Stomach (tissue), 9 donors: ENCODE measurements around the gene ATXN1. TPM values are rescaled to one million over a fixed set of nuclear protein-coding genes. Genes with fewer than 3 reads are reported as not detected.
A peak's percentile ranks its signal among the peaks of the same experiment; 100 is the strongest.

Source experiments
- DNase-seq, 2 donors: peaks; one replicate each; pipeline versions ENCODE4 v3.0.0 to v3.0.0-alpha.2; 2013 to 2019
- H3K27ac ChIP-seq, 5 donors: fragments of 200-600 bp in 4 of 5; sonication (generic) in 4 of 5; one replicate each; pipeline ENCODE4 v1.5.1; 2013 to 2019; ENCODE audit warnings: mild to moderate bottlenecking in 1 of 5, moderate library complexity in 1 of 5
- H3K27me3 ChIP-seq, 3 donors: fragments of 200-600 bp; sonication (generic); one replicate each; pipeline ENCODE4 v1.5.1; 2017 to 2019; ENCODE audit warnings: mixed run types in 1 of 3
- H3K36me3 ChIP-seq, 4 donors: fragments of 200-600 bp; sonication (generic); 1 replicate in 3 of 4; 2 replicates in 1 of 4; pipeline ENCODE4 v1.5.1; 2016 to 2019
- H3K4me1 ChIP-seq, 4 donors: fragments of 200-600 bp; sonication (generic); one replicate each; pipeline ENCODE4 v1.5.1; 2016 to 2019
- H3K4me3 ChIP-seq, 4 donors: fragments of 200-600 bp; sonication (generic) in 3 of 4; one replicate each; pipeline ENCODE4 v1.5.1; 2016 to 2019; ENCODE audit warnings: mild to moderate bottlenecking in 1 of 4
- H3K9me3 ChIP-seq, 4 donors: fragments of 200-600 bp; sonication (generic); one replicate each; pipeline ENCODE4 v1.5.1; 2016 to 2019
- CTCF ChIP-seq, 7 experiments: fragments of 450-650 bp in 4 of 7; fragments of 200-600 bp in 3 of 7; sonication (generic) in 3 of 7; IDR thresholded peaks; one replicate each; pipeline ENCODE4 v1.5.1; 2016 to 2019; ENCODE audit warnings: antibody characterized with exemption in 7 of 7, control low read depth in 2 of 7, mild to moderate bottlenecking in 1 of 7
- EP300 ChIP-seq: sonication (generic); formaldehyde crosslinking; IDR thresholded peaks from one replicate; pipeline ENCODE4 v1.6.1; 2017; ENCODE audit warnings: antibody characterized with exemption
- POLR2A ChIP-seq, 4 donors: fragments of 450-650 bp; IDR thresholded peaks; one replicate each; pipeline ENCODE4 v1.6.1; 2016; ENCODE audit warnings: antibody characterized with exemption in 4 of 4, control low read depth in 2 of 4, mild to moderate bottlenecking in 1 of 4, moderate library complexity in 1 of 4
- POLR2AphosphoS5 ChIP-seq, 3 donors: sonication (generic); formaldehyde crosslinking; IDR thresholded peaks; one replicate each; pipeline ENCODE4 v1.6.1; 2016; ENCODE audit warnings: antibody characterized with exemption in 3 of 3
- WGBS, 5 donors: extraction: QIAGEN DNeasy Blood & Tissue Kit in 3 of 5; methylation state at CpG; one replicate each; pipeline versions ENCODE4 v1.1.5 to v1.1.7; 2013 to 2018; 5-methylcytosine and 5-hydroxymethylcytosine counted together
- intact Hi-C: fragments of 100-400 bp; cut with DNase I; formaldehyde crosslinking; loops from one replicate; pipeline ENCODE4 v1.15.1; 2023; ENCODE audit warnings: low total_unique reads
- polyA plus RNA-seq, 3 donors: library from polyadenylated mRNA; stranded (reverse); fragments of 200-250 nt; gene quantifications; one replicate each; pipeline ENCODE4 v1.2.3, GENCODE V29; 2013
- total RNA-seq, 5 donors: library from RNA; depleted of rRNA; stranded (reverse); fragments of >200 nt; gene quantifications; one replicate each; pipeline versions ENCODE4 v1.1.0 to v1.2.3, GENCODE V29; 2014 to 2016
- donor health status: healthy with polysubstance abuse.
- donor health status: Bipolar disorder and iron deficiency.
- donor health status: healthy.

The ATXN1 gene
- total and polyA plus RNA-seq, 8 donors = 5.2 to 106 (median 39.0) TPM

- Histone ChIP-seq H3K27me3 (no peaks in the 10 kb centered on the region), H3K36me3 (peaks cover 0 to 26% (median 9%) of the 10 kb centered on the region in 4 donors), H3K9me3 (no peaks in the 10 kb centered on the region), H3K4me1 (peaks cover 7 to 12% (median 11%) of the 10 kb centered on the region in 4 donors), H3K27ac (no peak overlapping the region), H3K4me3 (no peak overlapping the region)
- intact Hi-C loops = no loop called here
- no peak for DNase-seq
- TF ChIP-seq POLR2AphosphoS5 (IDR thresholded peaks at IDR 0.05) (no peak), CTCF (IDR thresholded peaks at IDR 0.05) (no peak), EP300 (no peak), POLR2A (IDR thresholded peaks at IDR 0.05) (no peak)
- 84 to 92% (median 85%) methylated on average over 4 of the region's 4 CpGs for WGBS, 5 donors
These were observed 478.9 kb downstream of the ATXN1 start for GRCh38 chr6:16282370-16282769.

DNA sequence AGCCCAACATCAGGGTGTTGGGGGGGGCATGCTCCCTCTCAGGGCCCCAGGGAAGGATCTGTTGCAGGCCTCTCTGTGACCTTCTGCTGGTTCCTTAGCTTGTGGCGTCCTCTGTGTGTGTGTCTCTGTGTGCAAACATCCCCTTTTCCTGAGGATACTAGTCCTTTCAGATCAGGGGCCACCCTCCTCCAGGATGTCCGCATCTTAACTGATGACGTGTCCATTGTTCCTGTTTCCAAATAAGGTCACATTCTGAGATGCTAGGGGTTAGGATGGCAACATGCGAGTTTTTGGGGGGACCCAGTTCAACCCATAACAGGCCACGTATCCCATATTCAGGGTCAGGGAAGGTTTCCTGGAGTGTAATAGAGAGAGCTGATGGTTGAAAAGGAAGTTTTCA lies 482.0 kb downstream of the ATXN1 start:
- intact Hi-C loops = no loop called here
- TF ChIP-seq POLR2AphosphoS5 (IDR thresholded peaks at IDR 0.05) (no peak), EP300 (no peak), POLR2A (IDR thresholded peaks at IDR 0.05) (no peak), CTCF (IDR thresholded peaks at IDR 0.05) (no peak)
- H3K27me3 ChIP-seq = no peaks in the 10 kb centered on the region
- peaks cover 0 to 40% (median 9%) of the 10 kb centered on the region in 4 donors for H3K36me3 ChIP-seq
- peaks cover 10 to 21% (median 15%) of the 10 kb centered on the region in 4 donors for H3K4me1 ChIP-seq
- H3K9me3 ChIP-seq = no peaks in the 10 kb centered on the region
- no peak overlapping the region for H3K27ac ChIP-seq
- WGBS, 5 donors = 80 to 91% (median 88%) methylated on average over 5 of the region's 5 CpGs
- H3K4me3 ChIP-seq = no peak overlapping the region
- no peak for DNase-seq

DNA sequence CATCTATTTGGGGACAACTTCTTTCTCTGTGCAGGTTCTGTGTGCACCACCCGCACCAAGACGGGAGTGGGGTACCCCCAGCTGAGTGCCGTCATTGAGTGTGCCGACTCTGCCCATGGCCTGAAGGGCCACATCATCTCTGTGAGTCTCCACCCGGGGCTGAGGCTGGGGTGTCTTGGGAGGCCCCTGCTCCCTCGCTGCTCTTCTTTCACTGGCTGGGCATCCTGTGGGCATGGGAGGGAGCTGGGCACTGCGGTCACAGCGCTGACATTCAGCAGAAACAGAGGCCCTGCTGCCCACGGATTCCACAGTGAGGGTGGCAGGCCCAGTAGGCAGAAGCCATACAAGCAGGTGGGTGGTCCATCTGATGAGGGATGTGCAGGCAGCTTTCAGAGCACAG lies 482.5 kb downstream of the ATXN1 start:
- Histone ChIP-seq H3K27ac (no peak overlapping the region), H3K4me3 (no peak overlapping the region), H3K27me3 (no peaks in the 10 kb centered on the region), H3K9me3 (no peaks in the 10 kb centered on the region), H3K36me3 (peaks cover 0 to 40% (median 9%) of the 10 kb centered on the region in 4 donors), H3K4me1 (peaks cover 10 to 21% (median 14%) of the 10 kb centered on the region in 4 donors)
- intact Hi-C loops = no loop called here
- 93 to 95% (median 94%) methylated on average over 3 to 9 of the region's 9 CpGs for WGBS, 5 donors
- no peak for DNase-seq
- TF ChIP-seq EP300 (no peak), POLR2AphosphoS5 (IDR thresholded peaks at IDR 0.05) (no peak), CTCF (IDR thresholded peaks at IDR 0.05) (no peak), POLR2A (IDR thresholded peaks at IDR 0.05) (no peak)

DNA sequence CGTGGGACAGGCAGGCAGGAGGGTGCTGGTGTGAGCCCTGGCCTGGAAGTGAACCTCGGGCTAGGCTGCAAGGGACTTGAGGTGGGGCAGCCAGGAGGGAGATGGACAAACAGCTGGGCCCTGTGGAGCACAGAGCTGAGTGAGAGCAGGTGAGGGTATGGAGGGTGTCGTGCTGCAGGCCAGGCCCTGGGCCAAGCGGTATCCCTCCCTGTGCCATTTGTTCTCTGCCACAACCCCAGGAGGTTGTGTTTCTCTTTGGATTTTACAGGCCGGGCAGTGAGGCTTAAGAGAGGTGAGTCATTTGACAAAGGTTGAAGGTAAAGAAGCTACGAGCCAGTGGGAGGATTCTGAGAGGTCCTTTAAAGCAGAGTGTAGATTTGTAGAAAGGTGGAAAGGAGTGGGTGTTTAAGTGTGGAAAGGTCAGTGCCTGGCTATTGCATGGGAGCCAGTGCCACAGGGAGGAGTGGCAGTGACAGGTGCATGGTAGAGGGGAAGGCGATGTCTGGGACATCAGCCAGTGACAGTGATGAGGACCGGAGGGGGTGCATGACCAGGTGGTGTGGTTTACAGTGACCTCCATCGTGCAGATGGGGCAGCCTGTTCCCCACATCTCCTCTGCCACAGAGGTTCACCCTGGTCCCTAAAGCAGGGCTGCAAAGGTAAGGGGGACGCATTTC lies 483.1 kb downstream of the ATXN1 start:
- Histone ChIP-seq H3K9me3 (no peaks in the 10 kb centered on the region), H3K4me3 (no peak overlapping the region), H3K36me3 (peaks cover 0 to 40% (median 9%) of the 10 kb centered on the region in 4 donors), H3K4me1 (peaks cover 10 to 21% (median 17%) of the 10 kb centered on the region in 4 donors), H3K27me3 (no peaks in the 10 kb centered on the region), H3K27ac (peak overlapping the region in 2 of 5 donors; percentile 32 to 56)
- no peak for TF ChIP-seq CTCF (IDR thresholded peaks at IDR 0.05)
- DNase-seq = peak in 1 of 2 donors; percentile 32
- intact Hi-C loops = no loop called here
- 65 to 77% (median 75%) methylated on average over 8 to 10 of the region's 10 CpGs for WGBS, 5 donors
